ENCODE measurements around the gene RIPOR3.
A peak's percentile ranks its signal among the peaks of the same experiment; 100 is the strongest.
"Not testable (repeated sequence)": the region's sequence is repeated elsewhere in the genome, so short reads cannot be mapped to it uniquely, and the experiment has no call there.

Gene RIPOR3

GRCh38 chr20:50646483-50646996 is 44.8 kb downstream of the RIPOR3 start:
- Histone ChIP-seq H3K9me3 (ENCODE audit: insufficient read depth, low read depth, low read length) (peaks cover 9% of the 10 kb centered on the region), H3K4me1 (ENCODE audit: insufficient read depth, low read length) (peaks cover 21% of the 10 kb centered on the region), H3K9ac (ENCODE audit: low read depth, low read length) (no peak overlapping the region), H3K27me3 (ENCODE audit: insufficient read depth, low read length) (no peaks in the 10 kb centered on the region), H3K4me3 (ENCODE audit: low read length) (no peak overlapping the region), H3K36me3 (ENCODE audit: insufficient read depth, low read length) (no peaks in the 10 kb centered on the region), H3K27ac (ENCODE audit: low read depth, low read length) (no peak overlapping the region)
- 94% methylated on average over 1 of the region's 1 CpG for WGBS

- Histone ChIP-seq H3K36me3 (ENCODE audit: insufficient read depth, low read length) (no peaks in the 10 kb centered on the region), H3K4me1 (ENCODE audit: insufficient read depth, low read length) (peaks cover 22% of the 10 kb centered on the region), H3K4me3 (ENCODE audit: low read length) (no peak overlapping the region), H3K27me3 (ENCODE audit: insufficient read depth, low read length) (no peaks in the 10 kb centered on the region), H3K9me3 (ENCODE audit: insufficient read depth, low read depth, low read length) (peaks cover 9% of the 10 kb centered on the region), H3K27ac (ENCODE audit: low read depth, low read length) (peak overlapping the region; percentile 57), H3K9ac (ENCODE audit: low read depth, low read length) (0 out of 2 replicates have a peak overlapping the region, but pooled peaks have one; percentile 45)
- WGBS: 37% methylated on average over 23 of the region's 23 CpGs
Measured at GRCh38 chr20:50645253-50646068, 45.9 kb downstream of the RIPOR3 start.

- Histone ChIP-seq H3K9me3 (ENCODE audit: insufficient read depth, low read depth, low read length) (peaks cover 9% of the 10 kb centered on the region), H3K9ac (ENCODE audit: low read depth, low read length) (peak overlapping the region; percentile 13; the same call in 1 of the 2 replicates), H3K4me1 (ENCODE audit: insufficient read depth, low read length) (peaks cover 30% of the 10 kb centered on the region), H3K36me3 (ENCODE audit: insufficient read depth, low read length) (no peaks in the 10 kb centered on the region), H3K27ac (ENCODE audit: low read depth, low read length) (peak overlapping the region; percentile 84), H3K27me3 (ENCODE audit: insufficient read depth, low read length) (no peaks in the 10 kb centered on the region), H3K4me3 (ENCODE audit: low read length) (peak overlapping the region; percentile 27; the same call in 1 of the 2 replicates)
- WGBS: 10% methylated on average over 4 of the region's 4 CpGs
Measured at GRCh38 chr20:50642288-50642803, 49.0 kb downstream of the RIPOR3 start.

GRCh38 chr20:50641625-50642287 is 49.6 kb downstream of the RIPOR3 start:
- Histone ChIP-seq H3K9ac (ENCODE audit: low read depth, low read length) (peak overlapping the region; percentile 13; the same call in 1 of the 2 replicates), H3K27ac (ENCODE audit: low read depth, low read length) (peak overlapping the region; percentile 84), H3K4me1 (ENCODE audit: insufficient read depth, low read length) (peaks cover 36% of the 10 kb centered on the region), H3K4me3 (ENCODE audit: low read length) (peak overlapping the region; percentile 27; the same call in 1 of the 2 replicates)
- WGBS: 27% methylated on average over 7 of the region's 11 CpGs
- not testable (repeated sequence) for H3K9me3 ChIP-seq (ENCODE audit: insufficient read depth, low read depth, low read length); H3K36me3 ChIP-seq (ENCODE audit: insufficient read depth, low read length); H3K27me3 ChIP-seq (ENCODE audit: insufficient read depth, low read length)

- H3K27ac ChIP-seq (ENCODE audit: low read depth, low read length); H3K9me3 ChIP-seq (ENCODE audit: insufficient read depth, low read depth, low read length); H3K27me3 ChIP-seq (ENCODE audit: insufficient read depth, low read length); H3K36me3 ChIP-seq (ENCODE audit: insufficient read depth, low read length); H3K9ac ChIP-seq (ENCODE audit: low read depth, low read length); H3K4me3 ChIP-seq (ENCODE audit: low read length): not testable (repeated sequence)
- 63% methylated on average over 16 of the region's 20 CpGs for WGBS
- peaks cover 37% of the 10 kb centered on the region for H3K4me1 ChIP-seq (ENCODE audit: insufficient read depth, low read length)
Measured at GRCh38 chr20:50639971-50640711, 51.2 kb downstream of the RIPOR3 start.

- not testable (repeated sequence) for H3K27me3 ChIP-seq (ENCODE audit: insufficient read depth, low read length); H3K9me3 ChIP-seq (ENCODE audit: insufficient read depth, low read depth, low read length); H3K9ac ChIP-seq (ENCODE audit: low read depth, low read length); H3K4me3 ChIP-seq (ENCODE audit: low read length); H3K36me3 ChIP-seq (ENCODE audit: insufficient read depth, low read length)
- peak overlapping the region; percentile 46; the same call in 1 of the 2 replicates for H3K27ac ChIP-seq (ENCODE audit: low read depth, low read length)
- WGBS: 51% methylated on average over 10 of the region's 15 CpGs
- H3K4me1 ChIP-seq (ENCODE audit: insufficient read depth, low read length): peaks cover 32% of the 10 kb centered on the region
Measured at GRCh38 chr20:50638015-50638847, 53.1 kb downstream of the RIPOR3 start.

GRCh38 chr20:50636601-50637540 is 54.5 kb downstream of the RIPOR3 start:
- 81% methylated on average over 22 of the region's 22 CpGs for WGBS
- Histone ChIP-seq H3K4me3 (ENCODE audit: low read length) (no peak overlapping the region), H3K9me3 (ENCODE audit: insufficient read depth, low read depth, low read length) (no peaks in the 10 kb centered on the region), H3K9ac (ENCODE audit: low read depth, low read length) (no peak overlapping the region), H3K36me3 (ENCODE audit: insufficient read depth, low read length) (no peaks in the 10 kb centered on the region), H3K27me3 (ENCODE audit: insufficient read depth, low read length) (no peaks in the 10 kb centered on the region), H3K4me1 (ENCODE audit: insufficient read depth, low read length) (peaks cover 29% of the 10 kb centered on the region), H3K27ac (ENCODE audit: low read depth, low read length) (peak overlapping the region; percentile 7; the same call in 1 of the 2 replicates)

- WGBS: 44% methylated on average over 20 of the region's 21 CpGs
- no peaks in the 10 kb centered on the region for H3K36me3 ChIP-seq (ENCODE audit: insufficient read depth, low read length)
- no peak overlapping the region for H3K9ac ChIP-seq (ENCODE audit: low read depth, low read length)
- H3K4me3 ChIP-seq (ENCODE audit: low read length): peak overlapping the region; percentile 12; the same call in 1 of the 2 replicates
- no peak overlapping the region; the same call in 1 of the 2 replicates for H3K27ac ChIP-seq (ENCODE audit: low read depth, low read length)
- no peaks in the 10 kb centered on the region for H3K27me3 ChIP-seq (ENCODE audit: insufficient read depth, low read length)
- peaks cover 25% of the 10 kb centered on the region for H3K4me1 ChIP-seq (ENCODE audit: insufficient read depth, low read length)
- H3K9me3 ChIP-seq (ENCODE audit: insufficient read depth, low read depth, low read length): no peaks in the 10 kb centered on the region
Measured at GRCh38 chr20:50635676-50636600, 55.4 kb downstream of the RIPOR3 start.
